H1 (cell line): Measurements from ENCODE around the gene NUDT19. TPM values are rescaled to one million over a fixed set of nuclear protein-coding genes. Genes with fewer than 3 reads are reported as not detected.

Source experiments
- CTCF ChIA-PET: fragments of 300-600 bp; sonication (Branson Sonifier 250); formaldehyde crosslinking; loops from one replicate; lab custom pipeline; 2021; ENCODE audit not compliant: partially characterized antibody; lab: Charles Lee
- POLR2A ChIA-PET: fragments of 300-600 bp; sonication (Branson Sonifier 250); formaldehyde crosslinking; loops from one replicate; lab custom pipeline; 2021; ENCODE audit warnings: inconsistent platforms; ENCODE audit not compliant: partially characterized antibody; lab: Charles Lee
- DNase-seq, 2 experiments: peaks; one replicate each; pipeline versions ENCODE4 v3.0.0 to v3.0.0-alpha.2; 2010 to 2022; ENCODE audit warnings: low spot score in 2 of 2, low read depth in 1 of 2, mixed read lengths in 1 of 2
- FAIRE-seq: peaks from 2 replicates; lab custom pipeline; 2011; peaks lifted over from hg19 to GRCh38; lab: Jason Lieb, UNC
- H2AFZ ChIP-seq: 2 replicates; pipeline ENCODE4 v1.8.1; 2012; ENCODE audit warnings: low read length, inconsistent platforms
- H2AK5ac ChIP-seq: 2 replicates; pipeline ENCODE4 v1.6.1; 2013; ENCODE audit warnings: low read depth, low read length
- H2BK120ac ChIP-seq: replicated peaks from 2 replicates; pipeline ENCODE3; 2013; ENCODE audit warnings: low read depth, low read length, inconsistent platforms
- H2BK12ac ChIP-seq: 2 replicates; pipeline ENCODE4 v1.6.1; 2013; ENCODE audit warnings: low read depth, low read length
- H2BK15ac ChIP-seq: 2 replicates; pipeline ENCODE4 v1.6.1; 2013; ENCODE audit warnings: low read length
- H2BK20ac ChIP-seq: 2 replicates; pipeline ENCODE4 v1.6.1; 2013; ENCODE audit warnings: low read length
- H2BK5ac ChIP-seq: 2 replicates; pipeline ENCODE4 v1.6.1; 2013; ENCODE audit warnings: low read depth, low read length
- H3K14ac ChIP-seq: 2 replicates; pipeline ENCODE4 v1.6.1; 2013; ENCODE audit warnings: inconsistent platforms; ENCODE audit not compliant: insufficient read length
- H3K18ac ChIP-seq: 2 replicates; pipeline ENCODE4 v1.6.1; 2013; ENCODE audit warnings: low read length; ENCODE audit errors: extremely low read depth
- H3K23ac ChIP-seq: 2 replicates; pipeline ENCODE4 v1.6.1; 2013; ENCODE audit warnings: inconsistent platforms; ENCODE audit not compliant: insufficient read length
- H3K23me2 ChIP-seq: 2 replicates; pipeline ENCODE4 v1.6.1; 2013; ENCODE audit warnings: low read depth, low read length
- H3K27ac ChIP-seq: 2 replicates; pipeline ENCODE4 v1.6.1; 2011; ENCODE audit warnings: low read depth, low read length, inconsistent platforms
- H3K27me3 ChIP-seq, 4 experiments: replicated peaks in 1 of 4; 1 replicate in 1 of 4; 2 replicates in 3 of 4; pipeline versions ENCODE4 v1.6.1 to v1.8.1; 2011 to 2013; ENCODE audit warnings: low read length in 3 of 4, mild to moderate bottlenecking in 3 of 4, inconsistent platforms in 2 of 4, mixed read lengths in 2 of 4, moderate library complexity in 1 of 4; ENCODE audit not compliant: control insufficient read depth in 3 of 4, insufficient read depth in 3 of 4; ENCODE audit errors: extremely low read depth in 1 of 4
- H3K36me3 ChIP-seq, 4 experiments: 2 replicates each; pipeline versions ENCODE4 v1.6.1 to v1.8.1; 2011 to 2013; ENCODE audit warnings: mild to moderate bottlenecking in 4 of 4, low read length in 3 of 4, moderate library complexity in 2 of 4, control low read depth in 1 of 4, inconsistent platforms in 1 of 4; ENCODE audit not compliant: insufficient read depth in 4 of 4, control insufficient read depth in 2 of 4
- H3K4ac ChIP-seq: replicated peaks from 2 replicates; pipeline ENCODE3; 2013; ENCODE audit warnings: low read length, low read depth, mixed read lengths, inconsistent platforms; ENCODE audit not compliant: insufficient read length
- H3K4me1 ChIP-seq, 4 experiments: replicated peaks in 1 of 4; 1 replicate in 1 of 4; 2 replicates in 3 of 4; pipeline versions ENCODE4 v1.6.1 to v1.8.1; 2011 to 2013; ENCODE audit warnings: low read length in 3 of 4, inconsistent platforms in 2 of 4, mixed read lengths in 1 of 4; ENCODE audit not compliant: insufficient read depth in 4 of 4, control insufficient read depth in 3 of 4
- H3K4me2 ChIP-seq, 2 experiments: 2 replicates each; pipeline versions ENCODE4 v1.6.1 to v1.8.1; 2011 to 2013; ENCODE audit warnings: low read depth in 2 of 2, low read length in 2 of 2, control low read depth in 1 of 2, inconsistent platforms in 1 of 2, mild to moderate bottlenecking in 1 of 2; ENCODE audit not compliant: insufficient read depth in 1 of 2
- H3K4me3 ChIP-seq, 4 experiments: fragments of 200-600, 300-600 bp in 1 of 4; sonication (generic), shearing (Covaris generic), sonication (Bioruptor Twin) in 1 of 4; 2 replicates each; pipeline versions ENCODE4 v1.5.1 to v1.8.1; 2011 to 2016; ENCODE audit warnings: low read length in 4 of 4, low read depth in 3 of 4, control low read depth in 2 of 4, inconsistent platforms in 2 of 4, mild to moderate bottlenecking in 2 of 4, mixed read lengths in 1 of 4, moderate library complexity in 1 of 4; ENCODE audit not compliant: insufficient read depth in 2 of 4; ENCODE audit errors: extremely low read depth in 1 of 4
- H3K56ac ChIP-seq: replicated peaks from 2 replicates; pipeline ENCODE3; 2013; ENCODE audit warnings: low read depth, mild to moderate bottlenecking, mixed read lengths, low read length, inconsistent platforms; ENCODE audit not compliant: insufficient read length
- H3K79me1 ChIP-seq: 2 replicates; pipeline ENCODE4 v1.6.1; 2013; ENCODE audit warnings: low read depth, low read length, control low read depth
- H3K79me2 ChIP-seq, 2 experiments: 2 replicates each; pipeline versions ENCODE4 v1.6.1 to v1.8.1; 2012 to 2013; ENCODE audit warnings: low read length in 2 of 2, mild to moderate bottlenecking in 2 of 2, inconsistent platforms in 1 of 2; ENCODE audit not compliant: insufficient read depth in 2 of 2, control insufficient read depth in 1 of 2
- H3K9ac ChIP-seq, 4 experiments: replicated peaks in 1 of 4; 1 replicate in 1 of 4; 2 replicates in 3 of 4; pipeline versions ENCODE4 v1.6.1 to v1.8.1; 2011 to 2013; ENCODE audit warnings: low read depth in 3 of 4, low read length in 3 of 4, control low read depth in 2 of 4, mild to moderate bottlenecking in 2 of 4, moderate library complexity in 2 of 4, inconsistent platforms in 1 of 4; ENCODE audit errors: extremely low read depth in 1 of 4
- H3K9me3 ChIP-seq, 2 experiments: 2 replicates each; pipeline versions ENCODE4 v1.6.1 to v1.8.1; 2012 to 2013; ENCODE audit warnings: mild to moderate bottlenecking in 2 of 2, moderate library complexity in 2 of 2, control low read depth in 1 of 2, inconsistent platforms in 1 of 2, low read depth in 1 of 2, low read length in 1 of 2, mixed read lengths in 1 of 2; ENCODE audit not compliant: insufficient read depth in 2 of 2
- H4K20me1 ChIP-seq, 2 experiments: replicated peaks in 1 of 2; 2 replicates each; pipeline versions ENCODE3 to v1.8.1; 2011 to 2013; ENCODE audit warnings: inconsistent platforms in 2 of 2, low read length in 2 of 2, mild to moderate bottlenecking in 1 of 2; ENCODE audit not compliant: insufficient read depth in 2 of 2, control insufficient read depth in 1 of 2
- H4K5ac ChIP-seq: 2 replicates; pipeline ENCODE4 v1.6.1; 2013; ENCODE audit warnings: low read length, low read depth, mixed read lengths, inconsistent platforms; ENCODE audit not compliant: insufficient read length
- H4K8ac ChIP-seq: 2 replicates; pipeline ENCODE4 v1.8.0; 2013; ENCODE audit warnings: mild to moderate bottlenecking, moderate library complexity, low read length, inconsistent platforms; ENCODE audit not compliant: insufficient read depth; ENCODE audit errors: extremely low read depth
- H4K91ac ChIP-seq: replicated peaks from 2 replicates; pipeline ENCODE3; 2013; ENCODE audit warnings: low read length, mixed read lengths, inconsistent platforms; ENCODE audit not compliant: insufficient read length
- KDM5A ChIP-seq: fragments of 200-600 bp; IDR thresholded peaks from 2 replicates; pipeline ENCODE4 v1.7.1; 2012; ENCODE audit warnings: mild to moderate bottlenecking, low read length, inconsistent platforms, mixed read lengths
- SP1 ChIP-seq: IDR thresholded peaks from 2 replicates; pipeline ENCODE4 v1.6.1; 2011; ENCODE audit warnings: low read depth, low read length
- SUZ12 ChIP-seq: fragments of 200-600 bp; sonication (generic); IDR thresholded peaks from 2 replicates; pipeline ENCODE4 v1.6.1; 2012; ENCODE audit warnings: mild to moderate bottlenecking, inconsistent platforms, low read length, moderate library complexity, mixed read lengths
- WGBS, 2 experiments: shearing (Covaris generic) in 1 of 2; methylation state at CpG; one replicate each; pipeline versions ENCODE4 v1.1.6 to v1.1.7; 2013 to 2015; ENCODE audit warnings: low lambda C conversion rate in 2 of 2, mixed read lengths in 2 of 2, inconsistent platforms in 1 of 2, low coverage in 1 of 2, missing lambda C conversion rate in 1 of 2; ENCODE audit not compliant: insufficient replicate concordance in 2 of 2, insufficient coverage in 1 of 2, insufficient read length in 1 of 2; ENCODE audit errors: extremely low coverage in 1 of 2, missing lambda C conversion rate in 1 of 2; 5-methylcytosine and 5-hydroxymethylcytosine counted together
- polyA plus RNA-seq, 7 experiments: library from polyadenylated mRNA; depleted of rRNA in 3 of 7; stranded (reverse) in 5 of 7; unstranded in 2 of 7; fragments of >200 nt in 5 of 7; fragments of 200-250 nt in 2 of 7; gene quantifications; 1 replicate in 5 of 7; 2 replicates in 1 of 7; 4 replicates in 1 of 7; pipeline versions ENCODE4 v1.2.1 to v1.2.3, GENCODE V29; 2011 to 2013; ENCODE audit warnings: missing spikeins in 2 of 7, mixed read lengths in 2 of 7
- small RNA-seq: library from polyadenylated mRNA; stranded (forward); fragments of <200 nt; extraction: miRNeasy Mini kit (QIAGEN cat#:217004); gene quantifications from one replicate; pipeline ENCODE3, GENCODE V24; 2013; ENCODE audit not compliant: insufficient read depth
- total RNA-seq: library from RNA; stranded (reverse); fragmentation: NEBNext Ultra II Directional; extraction: Animal tissue kit (Norgen Biotek cat#: 25700); gene quantifications from 2 replicates; pipeline ENCODE4 v1.2.1, GENCODE V29; 2021

Gene NUDT19
- total and polyA plus RNA-seq, 2 of the 8 experiments (the other 6 are each of a cell fraction or from before 2014, with no cell fraction given) = 2.0 to 3.3 TPM

- H3K4ac ChIP-seq = no peak overlapping the region
- H3K14ac ChIP-seq = no peak overlapping the region
- H2AFZ ChIP-seq = no peak overlapping the region
- no peak overlapping the region for H3K23ac ChIP-seq
- no peaks in the 10 kb centered on the region for H4K20me1 ChIP-seq
- H3K4me2 ChIP-seq = no peak overlapping the region
- H3K27me3 ChIP-seq = no peaks in the 10 kb centered on the region
- FAIRE-seq (no peak), DNase-seq (no peak)
- ChIA-PET POLR2A (interaction anchor here (0.5 kb wide), 1 partner anchor 197 kb away, joined by 6 read pairs; no protein-coding TSS in a partner anchor), CTCF (interaction anchor here (0.6 kb wide), 1 partner anchor 1120 kb away, joined by 3 read pairs; no protein-coding TSS in a partner anchor)
- no peak overlapping the region for H3K56ac ChIP-seq
- WGBS, 2 experiments = 88% methylated on average over 3 of the region's 3 CpGs; no CpG with 5 or more reads in 1 of the 2 experiments
- H3K27ac ChIP-seq = no peak overlapping the region
- no peak overlapping the region for H2BK12ac ChIP-seq
- no peak for TF ChIP-seq SP1
- no peak for TF ChIP-seq SUZ12
- TF ChIP-seq KDM5A = no peak
- H3K4me3 ChIP-seq = no peak overlapping the region
- no peak overlapping the region for H3K18ac ChIP-seq
- no peak overlapping the region for H4K5ac ChIP-seq
- no peak overlapping the region for H4K91ac ChIP-seq
- H3K79me1 ChIP-seq = no peaks in the 10 kb centered on the region
- H2BK120ac ChIP-seq = no peak overlapping the region
- H2AK5ac ChIP-seq = no peak overlapping the region
- no peak overlapping the region for H2BK20ac ChIP-seq
- H4K8ac ChIP-seq = no peak overlapping the region
- H2BK5ac ChIP-seq = no peak overlapping the region
- H3K9me3 ChIP-seq = no peaks in the 10 kb centered on the region
- no peak overlapping the region for H3K9ac ChIP-seq
- no peaks in the 10 kb centered on the region for H3K79me2 ChIP-seq
- H2BK15ac ChIP-seq = no peak overlapping the region
- no peaks in the 10 kb centered on the region for H3K23me2 ChIP-seq
- no peaks in the 10 kb centered on the region for H3K4me1 ChIP-seq
- H3K36me3 ChIP-seq = no peaks in the 10 kb centered on the region
Measured at GRCh38 chr19:32757189-32757588, 65.6 kb downstream of the NUDT19 start.

Small RNA genes lying within 50 kb of the gene (small RNA-seq; reads per million reads assigned to genes)
- gene RN7SL789P = not detected

Other genes starting within 250 kb of the NUDT19 start
- 98.8 and 105 TPM in 2 replicates for gene PDCD5, start 110.6 kb upstream of the NUDT19 start, total RNA-seq
- gene PDCD5, start 110.6 kb upstream of the NUDT19 start, polyA plus RNA-seq (2011; rRNA removed) = 33.0 and 43.2 TPM in 2 replicates
- gene ANKRD27, start 16.6 kb upstream of the NUDT19 start, total RNA-seq = 55.7 and 57.4 TPM in 2 replicates
- gene ANKRD27, start 16.6 kb upstream of the NUDT19 start, polyA plus RNA-seq (2011; rRNA removed) = 27.9 and 30.5 TPM in 2 replicates
- 0.26 and 0.33 TPM in 2 replicates for gene RGS9BP, start 16.0 kb upstream of the NUDT19 start, total RNA-seq
- gene RGS9BP, start 16.0 kb upstream of the NUDT19 start, polyA plus RNA-seq (2011; rRNA removed) = 0.11 TPM in 2 replicates
- 0.73 and 0.88 TPM in 2 replicates for gene TDRD12, start 27.9 kb downstream of the NUDT19 start, total RNA-seq
- gene TDRD12, start 27.9 kb downstream of the NUDT19 start, polyA plus RNA-seq (2011; rRNA removed) = 0.36 and 0.39 TPM in 2 replicates
- gene SLC7A9, start 177.9 kb downstream of the NUDT19 start, total RNA-seq = not detected in 2 replicates
- 0.08 and 0.15 TPM in 2 replicates for gene SLC7A9, start 177.9 kb downstream of the NUDT19 start, polyA plus RNA-seq (2011; rRNA removed)